ENCODE results near the gene FHOD1.

Gene FHOD1

GRCh38 chr16:67206129-67206837 is 41.0 kb downstream of the FHOD1 start:
- in situ Hi-C loops (cut with MboI; ENCODE audit: low pct_unique_long_range_greater_than_20kb, low sequenced_read_pairs, unreplicated experiment), result no loop called here
- no peak for TF ChIP-seq CTCF (IDR thresholded peaks at IDR 0.05; ENCODE audit: extremely low read depth, insufficient read depth, missing control alignments)
- DNase-seq (ENCODE audit: low spot score), result no peak

- no peak for TF ChIP-seq CTCF (IDR thresholded peaks at IDR 0.05; ENCODE audit: extremely low read depth, insufficient read depth, missing control alignments)
- in situ Hi-C loops (cut with MboI; ENCODE audit: low pct_unique_long_range_greater_than_20kb, low sequenced_read_pairs, unreplicated experiment), result no loop called here
- no peak for DNase-seq (ENCODE audit: low spot score)
These were observed 43.2 kb downstream of the FHOD1 start for GRCh38 chr16:67204076-67204475.

- in situ Hi-C loops (cut with MboI; ENCODE audit: low pct_unique_long_range_greater_than_20kb, low sequenced_read_pairs, unreplicated experiment), result no loop called here
- no peak for TF ChIP-seq CTCF (IDR thresholded peaks at IDR 0.05; ENCODE audit: extremely low read depth, insufficient read depth, missing control alignments)
- DNase-seq (ENCODE audit: low spot score), result no peak
These were observed 44.3 kb downstream of the FHOD1 start for GRCh38 chr16:67202956-67203493.

GRCh38 chr16:67202426-67202825 is 44.9 kb downstream of the FHOD1 start:
- no peak for TF ChIP-seq CTCF (IDR thresholded peaks at IDR 0.05; ENCODE audit: extremely low read depth, insufficient read depth, missing control alignments)
- in situ Hi-C loops (cut with MboI; ENCODE audit: low pct_unique_long_range_greater_than_20kb, low sequenced_read_pairs, unreplicated experiment), result no loop called here
- no peak for DNase-seq (ENCODE audit: low spot score)

- no peak for TF ChIP-seq CTCF (IDR thresholded peaks at IDR 0.05; ENCODE audit: extremely low read depth, insufficient read depth, missing control alignments)
- in situ Hi-C loops (cut with MboI; ENCODE audit: low pct_unique_long_range_greater_than_20kb, low sequenced_read_pairs, unreplicated experiment), result no loop called here
- no peak for DNase-seq (ENCODE audit: low spot score)
These were observed 45.6 kb downstream of the FHOD1 start for GRCh38 chr16:67201411-67202345.

- in situ Hi-C loops (cut with MboI; ENCODE audit: low pct_unique_long_range_greater_than_20kb, low sequenced_read_pairs, unreplicated experiment), result no loop called here
- no peak for DNase-seq (ENCODE audit: low spot score)
- TF ChIP-seq CTCF (IDR thresholded peaks at IDR 0.05; ENCODE audit: extremely low read depth, insufficient read depth, missing control alignments), result no peak
These were observed 46.8 kb downstream of the FHOD1 start for GRCh38 chr16:67200491-67200890.
